Esophagus squamous epithelium (tissue), 4 donors: ENCODE results near the gene ARHGAP11A.

Experiments
- POLR2A ChIP-seq, 4 donors: fragments of 450-650 bp; IDR thresholded peaks; one replicate each; pipeline ENCODE4 v1.6.1; 2017; ENCODE audit warnings: antibody characterized with exemption in 4 of 4, mild to moderate bottlenecking in 4 of 4, moderate library complexity in 3 of 4
- TF ChIP-seq, protein P1 (sequence below), 6 experiments: fragments of 450-650 bp in 4 of 6; fragments of 200-600 bp in 2 of 6; sonication (generic) in 2 of 6; IDR thresholded peaks; one replicate each; pipeline ENCODE4 v1.5.1; 2016 to 2019; ENCODE audit warnings: antibody characterized with exemption in 6 of 6, mild to moderate bottlenecking in 4 of 6, moderate library complexity in 4 of 6

DNA sequence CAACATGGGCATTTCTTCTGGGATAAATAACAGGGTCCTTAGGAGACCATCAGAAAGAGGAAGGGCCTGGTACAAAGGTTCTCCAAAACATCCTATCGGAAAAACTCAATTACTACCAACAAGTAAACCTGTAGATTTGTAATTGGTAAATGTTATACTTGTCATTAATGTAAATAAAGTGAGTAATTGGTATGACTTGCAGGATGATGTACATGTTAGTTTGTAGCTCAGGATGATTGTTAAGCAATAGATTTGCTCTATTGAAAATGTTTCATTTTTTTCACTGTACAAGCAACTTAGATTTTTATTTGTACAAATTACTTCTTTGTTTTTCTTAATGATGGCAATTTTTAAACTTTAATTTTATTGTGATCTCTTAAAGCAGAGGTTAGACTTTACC lies 22.4 kb downstream of the ARHGAP11A start:
- TF ChIP-seq, protein P1, sequence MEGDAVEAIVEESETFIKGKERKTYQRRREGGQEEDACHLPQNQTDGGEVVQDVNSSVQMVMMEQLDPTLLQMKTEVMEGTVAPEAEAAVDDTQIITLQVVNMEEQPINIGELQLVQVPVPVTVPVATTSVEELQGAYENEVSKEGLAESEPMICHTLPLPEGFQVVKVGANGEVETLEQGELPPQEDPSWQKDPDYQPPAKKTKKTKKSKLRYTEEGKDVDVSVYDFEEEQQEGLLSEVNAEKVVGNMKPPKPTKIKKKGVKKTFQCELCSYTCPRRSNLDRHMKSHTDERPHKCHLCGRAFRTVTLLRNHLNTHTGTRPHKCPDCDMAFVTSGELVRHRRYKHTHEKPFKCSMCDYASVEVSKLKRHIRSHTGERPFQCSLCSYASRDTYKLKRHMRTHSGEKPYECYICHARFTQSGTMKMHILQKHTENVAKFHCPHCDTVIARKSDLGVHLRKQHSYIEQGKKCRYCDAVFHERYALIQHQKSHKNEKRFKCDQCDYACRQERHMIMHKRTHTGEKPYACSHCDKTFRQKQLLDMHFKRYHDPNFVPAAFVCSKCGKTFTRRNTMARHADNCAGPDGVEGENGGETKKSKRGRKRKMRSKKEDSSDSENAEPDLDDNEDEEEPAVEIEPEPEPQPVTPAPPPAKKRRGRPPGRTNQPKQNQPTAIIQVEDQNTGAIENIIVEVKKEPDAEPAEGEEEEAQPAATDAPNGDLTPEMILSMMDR (IDR thresholded peaks at IDR 0.05) = no peak
- no peak for TF ChIP-seq POLR2A (IDR thresholded peaks at IDR 0.05)
